Hepatocyte (in vitro differentiated cells): ENCODE data around the gene LRRK1. TPM values are rescaled to one million over a fixed set of nuclear protein-coding genes. Genes with fewer than 3 reads are reported as not detected.

Source experiments
- DNase-seq: peaks from one replicate; pipeline ENCODE4 v3.0.0-alpha.2; 2016; ENCODE audit warnings: low spot score
- H2AFZ ChIP-seq: fragments of 200-600 bp; sonication (generic); 2 replicates; pipeline ENCODE4 v1.6.0; 2016; ENCODE audit warnings: antibody characterized with exemption, mild to moderate bottlenecking
- H3K27ac ChIP-seq: fragments of 200-600 bp; sonication (generic); 2 replicates; pipeline ENCODE4 v1.5.1; 2016; ENCODE audit warnings: mild to moderate bottlenecking
- H3K27me3 ChIP-seq: fragments of 200-600 bp; sonication (generic); 2 replicates; pipeline ENCODE4 v1.6.1; 2016
- H3K36me3 ChIP-seq: fragments of 200-600 bp; sonication (generic); replicated peaks from 2 replicates; pipeline ENCODE4 v1.5.1; 2016; ENCODE audit warnings: low read depth; ENCODE audit not compliant: insufficient read depth
- H3K4me1 ChIP-seq: fragments of 200-600 bp; sonication (generic); 2 replicates; pipeline ENCODE4 v1.5.1; 2016; ENCODE audit warnings: mild to moderate bottlenecking, moderate library complexity; ENCODE audit not compliant: insufficient read depth
- H3K4me2 ChIP-seq: fragments of 200-600 bp; sonication (generic); 2 replicates; pipeline ENCODE4 v1.6.0; 2016
- H3K4me3 ChIP-seq: fragments of 200-600 bp; sonication (generic); 2 replicates; pipeline ENCODE4 v1.5.1; 2016; ENCODE audit warnings: mild to moderate bottlenecking
- H3K79me2 ChIP-seq: fragments of 200-600 bp; sonication (generic); 2 replicates; pipeline ENCODE4 v1.6.0; 2017; ENCODE audit warnings: mild to moderate bottlenecking
- H3K9me2 ChIP-seq: fragments of 200-600 bp; sonication (generic); replicated peaks from 2 replicates; pipeline ENCODE4 v1.6.0; 2017; ENCODE audit warnings: mild to moderate bottlenecking; ENCODE audit not compliant: insufficient read depth
- H3K9me3 ChIP-seq: fragments of 200-600 bp; sonication (generic); 2 replicates; pipeline ENCODE4 v1.5.1; 2016; ENCODE audit warnings: low read depth, mild to moderate bottlenecking
- H4K20me1 ChIP-seq: fragments of 200-600 bp; sonication (generic); 2 replicates; pipeline ENCODE4 v1.6.0; 2016; ENCODE audit warnings: mild to moderate bottlenecking; ENCODE audit not compliant: insufficient read depth, poor library complexity, severe bottlenecking
- EZH2 ChIP-seq: fragments of 200-600 bp; sonication (generic); IDR thresholded peaks from 2 replicates; pipeline ENCODE4 v1.6.1; 2016; ENCODE audit warnings: antibody characterized with exemption, mild to moderate bottlenecking, borderline replicate concordance
- EZH2phosphoT487 ChIP-seq: fragments of 200-600 bp; sonication (generic); IDR thresholded peaks from one replicate; pipeline ENCODE4 v1.6.1; 2018; ENCODE audit warnings: antibody characterized with exemption, mild to moderate bottlenecking, low read depth, moderate library complexity; ENCODE audit not compliant: unreplicated experiment, severe bottlenecking
- WGBS: methylation state at CpG from one replicate; pipeline ENCODE4 v1.1.6; 2016; ENCODE audit warnings: low lambda C conversion rate; ENCODE audit errors: missing lambda C conversion rate; 5-methylcytosine and 5-hydroxymethylcytosine counted together
- polyA plus RNA-seq: library from polyadenylated mRNA; unstranded; fragments of >200 nt; fragmentation: Nextera tagmentation; extraction: Ambion mirVana; gene quantifications from 2 replicates; pipeline ENCODE4 v1.2.1, GENCODE V29; 2016
- total RNA-seq: library from RNA; depleted of rRNA; stranded (reverse); fragments of >200 nt; gene quantifications from 2 replicates; pipeline ENCODE4 v1.2.3, GENCODE V29; 2014
- TF ChIP-seq, protein P1 (sequence below): fragments of 200-600 bp; sonication (generic); IDR thresholded peaks from 2 replicates; pipeline ENCODE4 v1.5.1; 2016; ENCODE audit warnings: antibody characterized with exemption, mild to moderate bottlenecking; ENCODE audit not compliant: poor library complexity

The LRRK1 gene
- total and polyA plus RNA-seq, 2 experiments from 2014 or later: 2.1 TPM

DNA sequence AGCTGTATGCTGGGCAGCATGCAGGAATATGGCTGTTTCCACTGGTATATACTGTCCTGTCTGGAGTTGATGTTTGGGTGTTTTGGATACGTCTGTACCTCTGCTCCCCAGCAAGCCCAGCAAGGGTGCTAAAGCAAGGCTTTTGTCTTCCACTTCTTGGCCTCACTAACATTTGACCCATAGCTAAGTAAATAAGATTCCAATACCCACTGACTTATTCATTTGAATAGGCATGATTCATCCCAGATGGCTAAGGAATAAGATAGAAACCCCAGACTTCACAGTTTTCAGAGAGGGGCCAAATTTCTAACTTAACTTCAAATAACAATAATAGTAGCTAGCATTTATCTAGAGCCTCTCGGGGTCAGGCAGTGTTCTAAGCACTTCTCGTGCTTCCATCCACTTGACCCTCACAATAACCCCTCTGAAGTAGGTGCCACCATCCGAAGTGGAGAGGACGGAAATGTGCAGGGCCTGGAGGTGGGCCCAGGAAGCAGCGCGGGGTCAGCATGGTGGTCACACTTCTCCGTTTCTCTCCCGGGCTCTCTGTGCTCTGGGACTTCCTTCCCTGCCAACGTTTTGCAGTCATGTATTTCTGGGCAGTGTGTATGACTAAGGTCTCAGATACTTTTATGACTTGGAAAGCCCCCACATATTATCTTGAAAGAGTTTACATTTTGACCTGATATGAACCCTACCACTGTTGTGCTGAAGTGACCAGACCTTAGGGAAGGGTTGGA is 39.3 kb downstream of the LRRK1 start:
- no peak overlapping the region for H3K4me2 ChIP-seq
- no peaks in the 10 kb centered on the region for H3K9me2 ChIP-seq
- no peaks in the 10 kb centered on the region for H4K20me1 ChIP-seq
- DNase-seq: no peak
- no peaks in the 10 kb centered on the region for H3K36me3 ChIP-seq
- H3K27me3 ChIP-seq: no peaks in the 10 kb centered on the region
- no peak overlapping the region for H3K27ac ChIP-seq
- H3K4me1 ChIP-seq: no peaks in the 10 kb centered on the region
- TF ChIP-seq, protein P1, sequence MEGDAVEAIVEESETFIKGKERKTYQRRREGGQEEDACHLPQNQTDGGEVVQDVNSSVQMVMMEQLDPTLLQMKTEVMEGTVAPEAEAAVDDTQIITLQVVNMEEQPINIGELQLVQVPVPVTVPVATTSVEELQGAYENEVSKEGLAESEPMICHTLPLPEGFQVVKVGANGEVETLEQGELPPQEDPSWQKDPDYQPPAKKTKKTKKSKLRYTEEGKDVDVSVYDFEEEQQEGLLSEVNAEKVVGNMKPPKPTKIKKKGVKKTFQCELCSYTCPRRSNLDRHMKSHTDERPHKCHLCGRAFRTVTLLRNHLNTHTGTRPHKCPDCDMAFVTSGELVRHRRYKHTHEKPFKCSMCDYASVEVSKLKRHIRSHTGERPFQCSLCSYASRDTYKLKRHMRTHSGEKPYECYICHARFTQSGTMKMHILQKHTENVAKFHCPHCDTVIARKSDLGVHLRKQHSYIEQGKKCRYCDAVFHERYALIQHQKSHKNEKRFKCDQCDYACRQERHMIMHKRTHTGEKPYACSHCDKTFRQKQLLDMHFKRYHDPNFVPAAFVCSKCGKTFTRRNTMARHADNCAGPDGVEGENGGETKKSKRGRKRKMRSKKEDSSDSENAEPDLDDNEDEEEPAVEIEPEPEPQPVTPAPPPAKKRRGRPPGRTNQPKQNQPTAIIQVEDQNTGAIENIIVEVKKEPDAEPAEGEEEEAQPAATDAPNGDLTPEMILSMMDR: no peak
- no peak for TF ChIP-seq EZH2phosphoT487
- TF ChIP-seq EZH2: no peak
- no peak overlapping the region for H2AFZ ChIP-seq
- H3K79me2 ChIP-seq: no peaks in the 10 kb centered on the region
- H3K9me3 ChIP-seq: no peaks in the 10 kb centered on the region
- H3K4me3 ChIP-seq: no peak overlapping the region
- WGBS: 80% methylated on average over 10 of the region's 10 CpGs

DNA sequence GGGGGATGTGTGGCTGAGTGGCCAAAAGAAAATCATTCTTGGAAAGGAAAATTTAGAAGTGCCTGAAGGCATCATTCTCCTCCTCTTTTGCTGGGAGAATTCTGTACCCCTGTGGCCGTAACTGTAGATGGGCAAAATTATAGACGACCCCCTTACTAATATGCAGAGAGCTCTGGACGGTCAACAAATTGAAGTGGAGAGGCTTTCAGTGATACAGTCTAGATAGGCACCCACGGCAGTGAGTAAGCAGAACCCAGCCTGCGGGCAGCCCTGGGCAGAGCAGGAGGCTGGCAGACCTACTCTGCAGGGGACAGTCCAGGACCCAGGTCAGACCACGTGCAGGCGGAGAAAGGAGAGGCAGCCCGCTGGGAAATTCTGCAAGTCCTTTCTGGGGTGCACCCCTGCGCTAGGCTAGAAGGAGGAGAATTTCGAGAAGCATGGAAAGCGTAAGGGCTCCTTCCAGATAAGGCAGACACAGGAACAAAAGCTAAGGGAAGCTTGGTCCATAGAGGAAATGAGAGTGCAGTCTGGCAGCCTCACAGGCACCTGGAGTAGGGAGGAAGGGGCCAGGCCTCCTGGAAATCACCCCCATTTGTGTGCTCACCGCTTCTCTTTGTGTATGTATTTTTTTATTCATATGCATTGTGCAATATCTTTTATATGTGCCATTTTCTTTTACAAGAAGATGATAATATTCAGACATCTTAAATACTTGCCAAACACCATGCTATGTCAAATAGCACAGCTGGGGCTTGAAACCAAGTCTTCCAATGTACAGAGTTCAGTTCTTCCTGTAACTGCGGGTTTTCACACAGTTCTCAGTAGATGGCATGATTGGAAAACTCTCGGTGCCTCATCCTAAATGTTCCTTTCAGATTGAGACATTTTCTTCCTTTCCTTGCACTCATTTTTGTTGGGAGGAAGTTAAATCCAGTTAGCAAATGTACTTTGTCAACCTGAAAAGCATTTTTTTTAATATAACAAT is 40.2 kb downstream of the LRRK1 start:
- WGBS: 91% methylated on average over 14 of the region's 14 CpGs
- TF ChIP-seq, protein P1: no peak
- TF ChIP-seq EZH2 (no peak), EZH2phosphoT487 (no peak)
- H4K20me1 ChIP-seq: no peaks in the 10 kb centered on the region
- no peaks in the 10 kb centered on the region for H3K4me1 ChIP-seq
- H2AFZ ChIP-seq: no peak overlapping the region
- no peak overlapping the region for H3K4me2 ChIP-seq
- H3K36me3 ChIP-seq: no peaks in the 10 kb centered on the region
- DNase-seq: no peak
- no peaks in the 10 kb centered on the region for H3K79me2 ChIP-seq
- no peak overlapping the region for H3K4me3 ChIP-seq
- H3K9me2 ChIP-seq: no peaks in the 10 kb centered on the region
- H3K9me3 ChIP-seq: no peaks in the 10 kb centered on the region
- no peak overlapping the region for H3K27ac ChIP-seq
- no peaks in the 10 kb centered on the region for H3K27me3 ChIP-seq

DNA sequence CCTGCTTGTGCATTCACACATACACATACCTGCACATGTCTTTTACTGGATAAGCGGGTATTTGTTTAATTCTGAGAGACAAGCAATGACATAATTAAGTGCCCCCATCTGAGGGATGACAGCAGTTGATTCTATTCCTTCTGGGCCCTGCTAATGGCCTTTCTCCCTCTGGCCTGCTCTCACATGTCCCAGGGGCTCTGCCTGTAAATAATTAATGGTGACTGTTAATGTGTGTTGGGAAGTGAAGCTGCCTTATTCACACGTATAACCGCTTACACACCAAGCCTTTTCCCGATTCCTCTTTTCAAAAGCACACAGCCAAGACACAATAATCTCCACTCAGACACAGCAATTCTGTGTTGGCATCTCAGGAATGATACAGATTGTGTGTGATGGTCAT is 47.8 kb downstream of the LRRK1 start:
- Histone ChIP-seq H3K36me3 (no peaks in the 10 kb centered on the region), H3K27ac (no peak overlapping the region), H3K4me2 (no peak overlapping the region), H3K79me2 (no peaks in the 10 kb centered on the region), H4K20me1 (no peaks in the 10 kb centered on the region), H3K4me1 (no peaks in the 10 kb centered on the region), H3K27me3 (peaks cover 8% of the 10 kb centered on the region), H3K4me3 (no peak overlapping the region), H3K9me3 (no peaks in the 10 kb centered on the region), H3K9me2 (no peaks in the 10 kb centered on the region), H2AFZ (no peak overlapping the region)
- 59% methylated on average over 4 of the region's 4 CpGs for WGBS
- DNase-seq: no peak
- TF ChIP-seq, protein P1: no peak
- no peak for TF ChIP-seq EZH2
- TF ChIP-seq EZH2phosphoT487: no peak
